GM18907 (cell line): ENCODE data around the gene CFAP91.
A peak's percentile ranks its signal among the peaks of the same experiment; 100 is the strongest.
"Not testable (repeated sequence)": the region's sequence is repeated elsewhere in the genome, so short reads cannot be mapped to it uniquely, and the experiment has no call there.

Experiments used
- ATAC-seq: cut with Tn5 transposase; IDR thresholded peaks from one replicate; pipeline ENCODE4 v1.9.1; 2021; ENCODE audit warnings: mild to moderate bottlenecking, moderate library complexity; ENCODE audit not compliant: unreplicated experiment

CFAP91 gene

GRCh38 chr3:119676771-119677640 is 25.8 kb upstream of the CFAP91 start, which contains the start of gene COX17:
COX17 (minus strand) TSS chr3:119677406; CDS start chr3:119677310, 96 bp downstream.
- peak; percentile 91 for ATAC-seq

GRCh38 chr3:119677641-119677934 is 25.2 kb upstream of the CFAP91 start:
- no peak for ATAC-seq

- not testable (repeated sequence) for ATAC-seq
These were observed 24.6 kb upstream of the CFAP91 start for GRCh38 chr3:119678209-119678608.

GRCh38 chr3:119679874-119680273 is 22.9 kb upstream of the CFAP91 start:
- no peak for ATAC-seq

- ATAC-seq: peak; percentile 39
These were observed 21.5 kb upstream of the CFAP91 start for GRCh38 chr3:119681279-119681678.

GRCh38 chr3:119683421-119683820 is 19.4 kb upstream of the CFAP91 start:
- no peak for ATAC-seq

- no peak for ATAC-seq
These were observed 12.7 kb upstream of the CFAP91 start for GRCh38 chr3:119690043-119690656.

- ATAC-seq: no peak
These were observed 7.3 kb upstream of the CFAP91 start for GRCh38 chr3:119695480-119695879.

- ATAC-seq: peak; percentile 67
These were observed 5.4 kb upstream of the CFAP91 start for GRCh38 chr3:119697394-119697793.

GRCh38 chr3:119700269-119700919 is 2.4 kb upstream of the CFAP91 start:
- ATAC-seq: peak; percentile 46

GRCh38 chr3:119700920-119701734 is 1.7 kb upstream of the CFAP91 start:
- ATAC-seq: peak; percentile 14

GRCh38 chr3:119703820-119704531 is 1.2 kb downstream of the CFAP91 start:
- no peak for ATAC-seq

GRCh38 chr3:119715105-119715504 is 12.3 kb downstream of the CFAP91 start:
- no peak for ATAC-seq

- no peak for ATAC-seq
These were observed 14.2 kb downstream of the CFAP91 start for GRCh38 chr3:119716998-119717397.

GRCh38 chr3:119717520-119717919 is 14.7 kb downstream of the CFAP91 start:
- no peak for ATAC-seq

- ATAC-seq: no peak
These were observed 20.2 kb downstream of the CFAP91 start for GRCh38 chr3:119723022-119723421.

- no peak for ATAC-seq
These were observed 24.1 kb downstream of the CFAP91 start for GRCh38 chr3:119726909-119727308.

- ATAC-seq: no peak
These were observed 27.2 kb downstream of the CFAP91 start for GRCh38 chr3:119729996-119730395.

- ATAC-seq: no peak
These were observed 28.9 kb downstream of the CFAP91 start for GRCh38 chr3:119731560-119732343.

- peak; percentile 78 for ATAC-seq
These were observed 31.0 kb downstream of the CFAP91 start for GRCh38 chr3:119733812-119734211.
